Fibroblast of lung (primary cell): ENCODE data around the gene PRPS1L1. TPM values are rescaled to one million over a fixed set of nuclear protein-coding genes. Genes with fewer than 3 reads are reported as not detected.

ENCODE experiments used
- DNase-seq, 2 donors: peaks; one replicate each; pipeline versions ENCODE4 v3.0.0 to v3.0.0-alpha.2; 2010; ENCODE audit warnings: low read depth in 2 of 2
- H2AFZ ChIP-seq: 2 replicates; pipeline ENCODE4 v1.5.1; 2012; ENCODE audit warnings: low read length, control low read depth, inconsistent platforms
- H3K27ac ChIP-seq: 2 replicates; pipeline ENCODE4 v1.5.1; 2011; ENCODE audit warnings: low read length, control low read depth; ENCODE audit not compliant: insufficient read depth
- H3K27me3 ChIP-seq: 2 replicates; pipeline ENCODE4 v1.5.1; 2011; ENCODE audit warnings: mild to moderate bottlenecking, low read length; ENCODE audit not compliant: control insufficient read depth, insufficient read depth
- H3K36me3 ChIP-seq: 2 replicates; pipeline ENCODE4 v1.5.1; 2011; ENCODE audit warnings: low read length; ENCODE audit not compliant: control insufficient read depth, insufficient read depth
- H3K4me1 ChIP-seq: 2 replicates; pipeline ENCODE4 v1.5.1; 2011; ENCODE audit warnings: low read length; ENCODE audit not compliant: control insufficient read depth, insufficient read depth; ENCODE audit errors: extremely low read depth
- H3K4me2 ChIP-seq: 2 replicates; pipeline ENCODE4 v1.5.1; 2011; ENCODE audit warnings: low read length, control low read depth; ENCODE audit not compliant: insufficient read depth; ENCODE audit errors: extremely low read depth
- H3K4me3 ChIP-seq, 4 experiments: fragments of 200-600 bp in 1 of 4; sonication (generic) in 1 of 4; replicated peaks in 1 of 4; 2 replicates each; pipeline ENCODE4 v1.5.1; 2011 to 2016; ENCODE audit warnings: low read length in 4 of 4, low read depth in 3 of 4, mild to moderate bottlenecking in 3 of 4, control low read depth in 2 of 4, inconsistent platforms in 1 of 4, mixed read lengths in 1 of 4; ENCODE audit not compliant: insufficient read depth in 1 of 4; ENCODE audit errors: control extremely low read depth in 1 of 4
- H3K79me2 ChIP-seq: 2 replicates; pipeline ENCODE4 v1.5.1; 2012; ENCODE audit warnings: mild to moderate bottlenecking, low read length, inconsistent platforms; ENCODE audit not compliant: control insufficient read depth, insufficient read depth
- H3K9ac ChIP-seq: 2 replicates; pipeline ENCODE4 v1.5.1; 2011; ENCODE audit warnings: mild to moderate bottlenecking, low read length, control low read depth; ENCODE audit not compliant: insufficient read depth
- H3K9me3 ChIP-seq: 2 replicates; pipeline ENCODE4 v1.5.1; 2012; ENCODE audit warnings: low read depth, low read length; ENCODE audit not compliant: control insufficient read depth, insufficient read depth
- H4K20me1 ChIP-seq: 2 replicates; pipeline ENCODE4 v1.5.1; 2011; ENCODE audit warnings: low read length; ENCODE audit not compliant: control insufficient read depth, insufficient read depth; ENCODE audit errors: extremely low read depth
- CTCF ChIP-seq, 2 donors: IDR thresholded peaks in 1 of 2; conservative IDR thresholded peaks in 1 of 2; 1 replicate in 1 of 2; 2 replicates in 1 of 2; pipeline ENCODE4 v1.5.1; 2011 to 2012; ENCODE audit warnings: low read length in 2 of 2, control low read depth in 1 of 2, inconsistent platforms in 1 of 2, low read depth in 1 of 2, mild to moderate bottlenecking in 1 of 2
- EZH2 ChIP-seq: IDR thresholded peaks from 2 replicates; pipeline ENCODE4 v1.5.1; 2012; ENCODE audit warnings: low read length, control low read depth, mild to moderate bottlenecking; ENCODE audit errors: missing control alignments
- polyA plus RNA-seq, 2 donors: library from polyadenylated mRNA; depleted of rRNA in 1 of 2; stranded (reverse) in 1 of 2; unstranded in 1 of 2; fragments of >200 nt; gene quantifications; 2 replicates each; pipeline ENCODE4 v1.2.1, GENCODE V29; 2011 to 2012; ENCODE audit warnings: missing spikeins in 1 of 2
- total RNA-seq: library from RNA; depleted of rRNA; stranded (reverse); fragments of >200 nt; gene quantifications from 2 replicates; pipeline ENCODE4 v1.2.1, GENCODE V29; 2014

The PRPS1L1 gene
- total and polyA plus RNA-seq, 2 donors (not counting 1 experiment from before 2014, with no cell fraction given) = not detected

GRCh38 chr7:18013936-18014335 is 13.7 kb downstream of the PRPS1L1 start:
- Histone ChIP-seq H3K4me2 (no peak overlapping the region), H3K9ac (no peak overlapping the region), H3K4me1 (no peaks in the 10 kb centered on the region), H3K36me3 (no peaks in the 10 kb centered on the region), H3K9me3 (no peaks in the 10 kb centered on the region), H4K20me1 (no peaks in the 10 kb centered on the region), H3K79me2 (no peaks in the 10 kb centered on the region), H3K4me3 (no peak overlapping the region), H3K27me3 (no peaks in the 10 kb centered on the region), H2AFZ (no peak overlapping the region), H3K27ac (no peak overlapping the region)
- no peak for TF ChIP-seq CTCF (conservative IDR thresholded peaks at IDR 0.05 in 1 of 2, IDR thresholded peaks at IDR 0.05 in 1 of 2; ENCODE audit: low read depth in 1 of 2, low read length in 2 of 2)
- no peak for TF ChIP-seq EZH2
- peak in 1 of 2 donors; percentile 78 for DNase-seq

- Histone ChIP-seq H3K4me2 (no peak overlapping the region), H3K79me2 (no peaks in the 10 kb centered on the region), H3K27me3 (no peaks in the 10 kb centered on the region), H3K36me3 (no peaks in the 10 kb centered on the region), H3K9me3 (no peaks in the 10 kb centered on the region), H4K20me1 (no peaks in the 10 kb centered on the region), H3K4me1 (no peaks in the 10 kb centered on the region), H3K27ac (no peak overlapping the region), H3K4me3 (no peak overlapping the region), H3K9ac (no peak overlapping the region), H2AFZ (no peak overlapping the region)
- DNase-seq = peak in 1 of 2 donors; percentile 25
- TF ChIP-seq CTCF (conservative IDR thresholded peaks at IDR 0.05 in 1 of 2, IDR thresholded peaks at IDR 0.05 in 1 of 2; ENCODE audit: low read depth in 1 of 2, low read length in 2 of 2) = no peak
- no peak for TF ChIP-seq EZH2
These were observed 23.3 kb downstream of the PRPS1L1 start for GRCh38 chr7:18004372-18004771.

GRCh38 chr7:18003286-18003994 is 24.2 kb downstream of the PRPS1L1 start:
- Histone ChIP-seq H3K9me3 (no peaks in the 10 kb centered on the region), H4K20me1 (no peaks in the 10 kb centered on the region), H3K4me2 (no peak overlapping the region), H3K9ac (no peak overlapping the region), H3K36me3 (no peaks in the 10 kb centered on the region), H3K27ac (no peak overlapping the region), H3K4me1 (no peaks in the 10 kb centered on the region), H3K79me2 (no peaks in the 10 kb centered on the region), H3K27me3 (no peaks in the 10 kb centered on the region), H3K4me3 (no peak overlapping the region), H2AFZ (no peak overlapping the region)
- DNase-seq = no peak
- TF ChIP-seq CTCF (conservative IDR thresholded peaks at IDR 0.05 in 1 of 2, IDR thresholded peaks at IDR 0.05 in 1 of 2; ENCODE audit: low read depth in 1 of 2, low read length in 2 of 2) (no peak), EZH2 (no peak)
